ENCODE results near the gene FGF1.

Gene FGF1

DNA sequence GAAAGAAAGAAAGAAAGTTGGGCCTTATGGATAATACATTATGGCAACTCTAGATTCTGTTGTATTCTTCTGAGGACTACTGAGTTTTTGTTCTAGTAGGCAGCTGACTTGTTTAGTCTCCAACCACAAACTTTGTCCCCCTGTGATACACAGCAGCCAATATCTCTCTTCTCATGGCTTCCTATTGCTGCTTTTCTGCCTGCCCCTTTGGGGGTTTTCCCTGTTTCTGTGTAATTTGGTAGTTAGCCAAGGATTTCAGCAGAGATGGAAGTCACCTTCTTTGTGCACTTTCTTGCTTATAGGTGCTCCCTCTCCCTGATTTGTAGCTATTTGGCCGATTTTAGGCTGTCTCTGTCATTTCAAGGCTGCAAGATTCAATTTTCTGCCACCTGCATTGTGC, 109.6 kb downstream of the FGF1 start:
- Histone ChIP-seq H2AFZ (ENCODE audit: low read depth, low read length) (no peak overlapping the region), H3K9ac (ENCODE audit: low read length) (no peak overlapping the region), H3K79me2 (ENCODE audit: low read length) (no peaks in the 10 kb centered on the region), H3K4me3 (ENCODE audit: low read length) (no peak overlapping the region), H3K27ac (ENCODE audit: low read length) (no peak overlapping the region), H3K4me1 (ENCODE audit: low read length) (no peaks in the 10 kb centered on the region), H3K36me3 (replicated peaks; ENCODE audit: low read depth, low read length) (no peaks in the 10 kb centered on the region), H3K4me2 (ENCODE audit: low read length) (no peak overlapping the region), H3K27me3 (ENCODE audit: low read depth, low read length) (no peaks in the 10 kb centered on the region), H3K9me3 (ENCODE audit: insufficient read depth, low read length) (no peaks in the 10 kb centered on the region), H4K20me1 (ENCODE audit: insufficient read depth, low read length) (no peaks in the 10 kb centered on the region)
- TF ChIP-seq EZH2phosphoT487 (IDR thresholded peaks at IDR 0.05; ENCODE audit: low read depth) = no peak
- TF ChIP-seq, protein P1, sequence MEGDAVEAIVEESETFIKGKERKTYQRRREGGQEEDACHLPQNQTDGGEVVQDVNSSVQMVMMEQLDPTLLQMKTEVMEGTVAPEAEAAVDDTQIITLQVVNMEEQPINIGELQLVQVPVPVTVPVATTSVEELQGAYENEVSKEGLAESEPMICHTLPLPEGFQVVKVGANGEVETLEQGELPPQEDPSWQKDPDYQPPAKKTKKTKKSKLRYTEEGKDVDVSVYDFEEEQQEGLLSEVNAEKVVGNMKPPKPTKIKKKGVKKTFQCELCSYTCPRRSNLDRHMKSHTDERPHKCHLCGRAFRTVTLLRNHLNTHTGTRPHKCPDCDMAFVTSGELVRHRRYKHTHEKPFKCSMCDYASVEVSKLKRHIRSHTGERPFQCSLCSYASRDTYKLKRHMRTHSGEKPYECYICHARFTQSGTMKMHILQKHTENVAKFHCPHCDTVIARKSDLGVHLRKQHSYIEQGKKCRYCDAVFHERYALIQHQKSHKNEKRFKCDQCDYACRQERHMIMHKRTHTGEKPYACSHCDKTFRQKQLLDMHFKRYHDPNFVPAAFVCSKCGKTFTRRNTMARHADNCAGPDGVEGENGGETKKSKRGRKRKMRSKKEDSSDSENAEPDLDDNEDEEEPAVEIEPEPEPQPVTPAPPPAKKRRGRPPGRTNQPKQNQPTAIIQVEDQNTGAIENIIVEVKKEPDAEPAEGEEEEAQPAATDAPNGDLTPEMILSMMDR (IDR thresholded peaks at IDR 0.05; ENCODE audit: low read depth, low read length) = no peak

DNA sequence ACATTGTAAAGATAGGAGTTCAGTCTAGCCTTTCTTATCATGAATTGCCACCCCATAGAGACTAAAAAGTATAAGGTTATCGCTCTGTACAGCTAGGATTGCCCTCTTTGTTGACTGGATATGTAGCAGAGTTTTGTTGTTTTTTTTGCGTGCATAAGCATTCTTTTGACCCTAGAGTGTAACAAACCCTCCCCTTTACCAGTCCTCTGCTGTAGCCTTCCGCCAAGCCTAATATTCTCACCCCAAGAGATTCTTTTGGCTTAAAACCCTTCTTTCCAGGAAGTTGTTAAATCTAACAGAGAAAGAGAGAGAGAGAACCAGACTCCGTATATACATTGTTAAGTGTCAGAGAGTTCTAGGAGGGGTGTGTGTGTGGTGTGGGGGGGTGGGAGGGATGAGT, 113.9 kb downstream of the FGF1 start:
- Histone ChIP-seq H3K9ac (ENCODE audit: low read length) (no peak overlapping the region), H3K4me3 (ENCODE audit: low read length) (no peak overlapping the region), H3K9me3 (ENCODE audit: insufficient read depth, low read length) (no peaks in the 10 kb centered on the region), H3K27ac (ENCODE audit: low read length) (no peak overlapping the region), H3K36me3 (replicated peaks; ENCODE audit: low read depth, low read length) (no peaks in the 10 kb centered on the region), H3K4me1 (ENCODE audit: low read length) (no peaks in the 10 kb centered on the region), H2AFZ (ENCODE audit: low read depth, low read length) (no peak overlapping the region), H3K27me3 (ENCODE audit: low read depth, low read length) (no peaks in the 10 kb centered on the region), H4K20me1 (ENCODE audit: insufficient read depth, low read length) (no peaks in the 10 kb centered on the region), H3K79me2 (ENCODE audit: low read length) (no peaks in the 10 kb centered on the region), H3K4me2 (ENCODE audit: low read length) (no peak overlapping the region)
- TF ChIP-seq EZH2phosphoT487 (IDR thresholded peaks at IDR 0.05; ENCODE audit: low read depth) = no peak
- TF ChIP-seq, protein P1 (IDR thresholded peaks at IDR 0.05; ENCODE audit: low read depth, low read length) = no peak

DNA sequence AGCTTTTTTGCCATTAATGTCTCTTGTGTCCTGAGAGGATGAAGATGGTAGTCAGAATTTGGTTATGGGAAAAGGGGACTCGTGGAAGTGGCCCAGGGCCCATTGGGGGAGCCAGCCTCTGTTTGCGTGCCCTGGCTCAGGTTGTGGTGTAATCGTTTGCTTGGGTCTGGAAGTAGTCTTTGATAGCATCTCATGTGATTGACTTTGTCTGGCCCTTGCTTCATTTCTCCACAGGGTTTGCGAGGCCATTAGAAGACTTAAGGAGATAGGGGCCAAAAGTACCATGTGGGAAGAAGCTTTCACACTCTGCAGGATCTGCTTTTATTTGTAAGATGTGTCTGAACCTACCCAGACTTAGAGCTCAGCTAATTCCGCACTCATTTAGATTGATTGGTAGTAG, 114.5 kb downstream of the FGF1 start:
- H3K4me1 ChIP-seq (ENCODE audit: low read length) = no peaks in the 10 kb centered on the region
- H3K4me2 ChIP-seq (ENCODE audit: low read length) = no peak overlapping the region
- no peak overlapping the region for H3K27ac ChIP-seq (ENCODE audit: low read length)
- no peak for TF ChIP-seq EZH2phosphoT487 (IDR thresholded peaks at IDR 0.05; ENCODE audit: low read depth)
- TF ChIP-seq, protein P1 (IDR thresholded peaks at IDR 0.05; ENCODE audit: low read depth, low read length) = no peak
- H3K79me2 ChIP-seq (ENCODE audit: low read length) = no peaks in the 10 kb centered on the region
- H4K20me1 ChIP-seq (ENCODE audit: insufficient read depth, low read length) = no peaks in the 10 kb centered on the region
- no peaks in the 10 kb centered on the region for H3K9me3 ChIP-seq (ENCODE audit: insufficient read depth, low read length)
- no peak overlapping the region for H2AFZ ChIP-seq (ENCODE audit: low read depth, low read length)
- no peak overlapping the region for H3K9ac ChIP-seq (ENCODE audit: low read length)
- H3K36me3 ChIP-seq (replicated peaks; ENCODE audit: low read depth, low read length) = no peaks in the 10 kb centered on the region
- no peaks in the 10 kb centered on the region for H3K27me3 ChIP-seq (ENCODE audit: low read depth, low read length)
- no peak overlapping the region for H3K4me3 ChIP-seq (ENCODE audit: low read length)

DNA sequence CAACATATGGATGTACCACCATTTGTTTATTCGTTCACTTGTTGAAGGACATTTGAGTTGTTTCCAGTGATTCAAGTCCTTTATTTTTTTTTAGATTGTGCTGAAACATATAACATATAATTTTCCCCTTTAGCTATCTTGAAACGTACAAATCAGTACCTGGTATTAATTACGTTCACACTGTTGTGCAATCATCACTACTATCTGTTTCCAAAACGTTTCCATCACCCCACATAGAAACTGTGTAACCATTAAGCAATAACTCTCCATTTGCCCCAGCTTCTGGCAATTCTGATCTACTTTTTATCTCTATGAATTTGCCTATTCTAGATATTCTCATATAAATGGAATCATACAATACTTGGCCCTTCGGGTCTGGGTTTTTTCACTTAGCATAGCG, 116.0 kb downstream of the FGF1 start:
- Histone ChIP-seq H4K20me1 (ENCODE audit: insufficient read depth, low read length) (no peaks in the 10 kb centered on the region), H3K27ac (ENCODE audit: low read length) (no peak overlapping the region), H3K9ac (ENCODE audit: low read length) (no peak overlapping the region), H3K4me1 (ENCODE audit: low read length) (no peaks in the 10 kb centered on the region), H3K79me2 (ENCODE audit: low read length) (no peaks in the 10 kb centered on the region), H3K36me3 (replicated peaks; ENCODE audit: low read depth, low read length) (no peaks in the 10 kb centered on the region), H3K4me3 (ENCODE audit: low read length) (no peak overlapping the region), H3K27me3 (ENCODE audit: low read depth, low read length) (no peaks in the 10 kb centered on the region), H3K4me2 (ENCODE audit: low read length) (no peak overlapping the region), H2AFZ (ENCODE audit: low read depth, low read length) (no peak overlapping the region), H3K9me3 (ENCODE audit: insufficient read depth, low read length) (no peaks in the 10 kb centered on the region)
- TF ChIP-seq EZH2phosphoT487 (IDR thresholded peaks at IDR 0.05; ENCODE audit: low read depth) = no peak
- TF ChIP-seq, protein P1 (IDR thresholded peaks at IDR 0.05; ENCODE audit: low read depth, low read length) = no peak

Measured in OCI-LY3 (cell line).